Large intestine (tissue), 3 donors: Measurements from ENCODE around the gene TIGIT. TPM values are rescaled to one million over a fixed set of nuclear protein-coding genes. Genes with fewer than 3 reads are reported as not detected.

Source experiments
- DNase-seq, 2 donors: peaks; one replicate each; pipeline versions ENCODE4 v3.0.0 to v3.0.0-alpha.2; 2013
- H3K27ac ChIP-seq: one replicate; pipeline ENCODE4 v1.5.1; 2013; ENCODE audit warnings: low read length
- H3K27me3 ChIP-seq: 2 replicates; pipeline ENCODE4 v1.6.1; 2013; ENCODE audit warnings: low read length; ENCODE audit not compliant: control insufficient read depth, insufficient read depth
- H3K36me3 ChIP-seq: 2 replicates; pipeline ENCODE4 v1.6.1; 2013; ENCODE audit warnings: low read length; ENCODE audit not compliant: control insufficient read depth, insufficient read depth
- H3K4me1 ChIP-seq: one replicate; pipeline ENCODE4 v1.6.1; 2013; ENCODE audit warnings: low read length; ENCODE audit not compliant: control insufficient read depth, insufficient read depth
- H3K4me3 ChIP-seq: one replicate; pipeline ENCODE4 v1.5.1; 2013; ENCODE audit warnings: low read length
- H3K9me3 ChIP-seq: one replicate; pipeline ENCODE4 v1.6.1; 2013; ENCODE audit warnings: mild to moderate bottlenecking, low read depth, low read length, moderate library complexity; ENCODE audit not compliant: control insufficient read depth
- WGBS: methylation state at CpG from one replicate; pipeline ENCODE4 v1.1.5; 2013; ENCODE audit warnings: low lambda C conversion rate; ENCODE audit not compliant: insufficient coverage; 5-methylcytosine and 5-hydroxymethylcytosine counted together
- polyA plus RNA-seq: library from polyadenylated mRNA; unstranded; fragments of 120-200 nt; gene quantifications from one replicate; pipeline ENCODE4 v1.2.1, GENCODE V29; 2013

Gene TIGIT
- polyA plus RNA-seq, 1 donor = 0.24 TPM

GRCh38 chr3:114331710-114332109 lies 37.9 kb downstream of the TIGIT start:
- no CpG with 5 or more reads among the region's 3 CpGs for WGBS
- H3K27me3 ChIP-seq = no peaks in the 10 kb centered on the region
- no peaks in the 10 kb centered on the region for H3K36me3 ChIP-seq
- H3K4me1 ChIP-seq = peaks cover 3% of the 10 kb centered on the region
- no peak for DNase-seq
- no peak overlapping the region for H3K4me3 ChIP-seq
- H3K9me3 ChIP-seq = no peaks in the 10 kb centered on the region
- H3K27ac ChIP-seq = no peak overlapping the region

GRCh38 chr3:114332342-114333179 lies 38.7 kb downstream of the TIGIT start:
- H3K36me3 ChIP-seq = no peaks in the 10 kb centered on the region
- H3K27ac ChIP-seq = no peak overlapping the region
- WGBS = 94% methylated on average over 3 of the region's 5 CpGs
- H3K4me3 ChIP-seq = no peak overlapping the region
- H3K27me3 ChIP-seq = no peaks in the 10 kb centered on the region
- H3K4me1 ChIP-seq = peaks cover 3% of the 10 kb centered on the region
- DNase-seq = no peak
- H3K9me3 ChIP-seq = no peaks in the 10 kb centered on the region

- no peak for DNase-seq
- Histone ChIP-seq H3K36me3 (peaks cover 4% of the 10 kb centered on the region), H3K27me3 (no peaks in the 10 kb centered on the region), H3K4me3 (no peak overlapping the region), H3K4me1 (peaks cover 3% of the 10 kb centered on the region), H3K27ac (no peak overlapping the region), H3K9me3 (no peaks in the 10 kb centered on the region)
- no CpG with 5 or more reads among the region's 4 CpGs for WGBS
Observed at GRCh38 chr3:114333180-114333922, 39.5 kb downstream of the TIGIT start.

- Histone ChIP-seq H3K4me3 (no peak overlapping the region), H3K36me3 (peaks cover 6% of the 10 kb centered on the region), H3K27me3 (no peaks in the 10 kb centered on the region), H3K27ac (no peak overlapping the region), H3K4me1 (peaks cover 3% of the 10 kb centered on the region), H3K9me3 (peaks cover under 1% of the 10 kb centered on the region)
- no CpG with 5 or more reads among the region's 2 CpGs for WGBS
- DNase-seq = no peak
Observed at GRCh38 chr3:114333923-114334240, 40.1 kb downstream of the TIGIT start.

DNA sequence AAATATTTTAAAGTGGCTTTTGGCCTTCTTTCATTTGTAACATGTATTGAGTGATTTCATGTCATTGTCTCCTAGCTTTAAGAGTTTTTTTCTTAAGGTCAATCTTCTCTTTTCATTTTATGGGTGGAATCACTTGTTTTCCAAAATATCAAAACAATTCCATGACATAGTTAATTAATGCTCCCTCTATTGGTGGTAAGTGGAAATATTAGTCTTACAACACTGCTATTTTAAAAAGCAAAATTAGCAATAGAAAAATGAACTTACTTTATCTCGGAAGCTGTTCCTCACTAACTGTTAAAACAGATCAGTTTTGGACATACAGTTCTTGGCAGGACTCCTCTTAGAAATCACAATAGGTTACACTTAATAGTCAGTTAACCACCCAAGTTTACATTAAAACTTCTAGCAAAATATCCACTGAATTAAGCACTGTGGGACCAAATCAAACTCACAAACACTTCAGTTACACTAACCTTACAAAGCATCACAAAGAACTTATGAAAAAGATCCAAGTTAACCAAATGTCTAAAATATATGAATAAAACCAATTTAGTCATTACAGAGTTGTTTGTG lies 42.4 kb downstream of the TIGIT start:
- Histone ChIP-seq H3K9me3 (peaks cover 3% of the 10 kb centered on the region), H3K27me3 (no peaks in the 10 kb centered on the region), H3K36me3 (peaks cover 10% of the 10 kb centered on the region), H3K4me1 (peaks cover 1% of the 10 kb centered on the region), H3K27ac (no peak overlapping the region), H3K4me3 (no peak overlapping the region)
- WGBS = no CpG with 5 or more reads among the region's 1 CpG
- no peak for DNase-seq

DNA sequence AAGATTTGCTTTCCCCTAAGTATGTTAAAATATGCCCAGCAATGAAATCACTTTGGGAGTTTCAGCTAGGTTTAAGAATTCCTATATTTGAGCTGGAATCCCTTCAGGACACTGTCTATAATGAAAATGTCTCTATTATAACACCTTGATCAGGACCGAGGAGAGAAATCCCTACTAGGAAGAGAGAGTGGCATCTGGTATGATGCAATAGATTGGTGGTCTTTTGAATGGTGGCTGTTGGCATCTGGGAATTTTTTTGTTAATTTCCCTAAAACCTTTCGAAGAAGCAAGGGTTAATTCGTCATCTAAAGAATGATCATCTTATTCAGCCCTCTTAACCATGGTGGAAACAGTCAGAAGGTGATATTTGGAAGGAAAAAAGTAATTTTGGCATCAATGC lies 43.0 kb downstream of the TIGIT start:
- Histone ChIP-seq H3K27ac (no peak overlapping the region), H3K36me3 (peaks cover 10% of the 10 kb centered on the region), H3K27me3 (no peaks in the 10 kb centered on the region), H3K4me1 (no peaks in the 10 kb centered on the region), H3K4me3 (no peak overlapping the region), H3K9me3 (peaks cover 3% of the 10 kb centered on the region)
- WGBS = no CpG with 5 or more reads among the region's 3 CpGs
- no peak for DNase-seq

DNA sequence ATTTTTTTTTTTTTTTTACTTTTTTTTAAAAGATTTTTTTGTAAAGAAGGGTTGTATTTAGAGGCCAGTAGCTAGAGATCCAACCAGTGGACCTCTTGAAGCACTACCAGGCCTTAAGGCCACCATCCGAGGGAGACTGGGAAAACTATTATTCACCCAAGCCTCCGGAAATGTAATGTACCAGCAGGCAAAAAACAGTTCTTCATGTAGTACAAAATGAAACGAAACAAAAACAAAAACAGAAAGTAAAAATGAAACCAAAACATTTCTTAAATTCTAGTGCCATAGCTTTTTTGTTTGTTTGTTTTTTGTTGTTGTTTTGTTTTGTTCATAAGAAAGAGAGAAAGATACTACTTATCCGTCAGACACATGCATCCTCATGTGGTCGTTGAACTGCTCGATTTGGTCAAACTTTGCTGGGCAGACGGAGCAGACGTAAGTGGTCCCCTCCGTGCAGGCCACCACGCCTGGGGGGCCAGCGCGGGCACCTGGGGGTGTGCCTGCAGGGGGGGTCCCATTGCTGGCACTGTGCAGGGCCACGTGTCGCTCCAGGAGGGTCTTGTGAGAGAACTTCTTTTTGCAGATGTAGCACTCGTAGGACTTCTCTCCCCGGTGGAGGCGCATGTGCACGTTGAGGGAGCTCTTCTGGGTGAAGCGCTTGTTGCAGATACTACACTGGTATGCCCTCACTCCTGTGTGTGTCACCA lies 45.0 kb downstream of the TIGIT start:
- DNase-seq = no peak
- Histone ChIP-seq H3K27ac (no peak overlapping the region), H3K9me3 (peaks cover 3% of the 10 kb centered on the region), H3K4me1 (no peaks in the 10 kb centered on the region), H3K4me3 (no peak overlapping the region), H3K36me3 (peaks cover 12% of the 10 kb centered on the region), H3K27me3 (no peaks in the 10 kb centered on the region)
- 100% methylated on average over 2 of the region's 19 CpGs for WGBS

DNA sequence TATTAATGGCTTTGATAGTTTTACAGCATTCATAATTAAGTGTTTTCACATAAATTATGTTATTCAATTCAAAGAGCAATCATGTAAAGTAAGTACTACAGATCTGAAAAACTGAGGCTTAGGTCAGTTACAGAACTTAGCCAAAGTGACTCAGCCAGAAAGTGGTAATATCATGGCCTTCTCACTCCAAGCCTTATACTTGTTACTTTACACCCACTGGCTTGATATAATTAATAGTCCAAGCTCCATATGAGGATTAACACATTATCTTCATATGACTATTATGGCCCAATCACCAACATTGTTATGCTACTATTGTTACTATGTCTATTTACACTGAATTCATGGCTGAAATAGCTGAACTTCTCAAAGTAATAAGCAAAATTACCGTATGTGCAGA lies 50.7 kb downstream of the TIGIT start:
- no peaks in the 10 kb centered on the region for H3K9me3 ChIP-seq
- H3K4me1 ChIP-seq = no peaks in the 10 kb centered on the region
- no peak for DNase-seq
- no peak overlapping the region for H3K27ac ChIP-seq
- H3K36me3 ChIP-seq = peaks cover 2% of the 10 kb centered on the region
- H3K27me3 ChIP-seq = no peaks in the 10 kb centered on the region
- no CpG with 5 or more reads among the region's 1 CpG for WGBS
- no peak overlapping the region for H3K4me3 ChIP-seq

DNA sequence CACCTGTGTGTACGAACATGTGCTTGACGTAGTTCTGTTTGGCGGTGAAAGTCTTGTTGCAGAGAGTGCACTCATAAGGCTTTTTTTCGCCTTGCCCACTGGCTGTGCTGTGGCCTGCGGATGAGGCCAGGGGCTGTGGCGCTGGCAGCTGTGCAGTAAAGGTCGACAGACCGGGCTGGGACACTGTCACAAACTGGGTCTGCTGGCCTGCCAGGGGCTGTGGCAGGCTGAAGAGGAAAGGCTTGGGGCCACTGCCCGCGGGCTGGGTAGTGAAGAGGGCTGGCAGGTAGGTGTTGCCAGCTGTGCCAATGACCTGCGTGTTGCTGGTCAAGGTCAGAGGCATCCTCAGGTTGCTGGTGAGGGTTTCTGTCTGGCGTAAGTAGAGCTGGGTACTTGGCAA lies 56.4 kb downstream of the TIGIT start:
- DNase-seq = no peak
- Histone ChIP-seq H3K27ac (no peak overlapping the region), H3K27me3 (no peaks in the 10 kb centered on the region), H3K4me3 (no peak overlapping the region), H3K9me3 (peaks cover 11% of the 10 kb centered on the region), H3K4me1 (no peaks in the 10 kb centered on the region), H3K36me3 (peaks cover 21% of the 10 kb centered on the region)
- WGBS = no CpG with 5 or more reads among the region's 12 CpGs

DNA sequence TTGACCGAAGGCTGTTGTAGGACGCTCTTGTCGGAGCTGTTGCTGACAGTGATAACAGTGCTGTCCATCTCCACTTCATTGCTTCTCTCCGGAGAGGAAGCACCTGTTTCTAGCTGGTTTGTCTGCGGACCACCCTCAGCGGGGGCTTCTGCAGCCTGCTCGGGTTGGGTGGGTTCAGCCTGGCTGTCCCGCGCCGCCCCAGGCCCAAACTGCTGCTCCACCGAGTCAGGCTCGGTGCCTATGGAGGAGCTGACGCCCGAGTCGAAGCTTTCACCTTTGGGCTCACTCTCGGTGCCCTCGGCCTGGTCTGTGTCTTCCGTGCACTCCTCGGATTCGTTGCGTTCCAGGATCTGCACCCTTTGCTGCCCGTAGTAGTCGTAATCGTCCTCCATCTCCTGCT lies 56.9 kb downstream of the TIGIT start:
- no peaks in the 10 kb centered on the region for H3K4me1 ChIP-seq
- H3K36me3 ChIP-seq = peaks cover 21% of the 10 kb centered on the region
- H3K9me3 ChIP-seq = peaks cover 11% of the 10 kb centered on the region
- H3K4me3 ChIP-seq = no peak overlapping the region
- H3K27ac ChIP-seq = no peak overlapping the region
- no peaks in the 10 kb centered on the region for H3K27me3 ChIP-seq
- no CpG with 5 or more reads among the region's 24 CpGs for WGBS
- no peak for DNase-seq
